ENCODE results near the gene METTL21A. TPM values are rescaled to one million over a fixed set of nuclear protein-coding genes. Genes with fewer than 3 reads are reported as not detected.
A peak's percentile ranks its signal among the peaks of the same experiment; 100 is the strongest.

Gene METTL21A
- total and polyA plus RNA-seq, 9 of the 15 experiments (the other 6 are each of a cell fraction or from before 2014, with no cell fraction given), result 9.1 to 46.5 (median 37.4) TPM

- TF ChIP-seq HBP1 (CRISPR knock-in tag; IDR thresholded peaks at IDR 0.05), result no peak
- no peak for TF ChIP-seq KHSRP (IDR thresholded peaks at IDR 0.05)
- 0 out of 2 replicates have a peak, but pooled peaks have one; percentile 18 for TF ChIP-seq DPF2 (IDR thresholded peaks at IDR 0.05)
- TF ChIP-seq, protein P1, sequence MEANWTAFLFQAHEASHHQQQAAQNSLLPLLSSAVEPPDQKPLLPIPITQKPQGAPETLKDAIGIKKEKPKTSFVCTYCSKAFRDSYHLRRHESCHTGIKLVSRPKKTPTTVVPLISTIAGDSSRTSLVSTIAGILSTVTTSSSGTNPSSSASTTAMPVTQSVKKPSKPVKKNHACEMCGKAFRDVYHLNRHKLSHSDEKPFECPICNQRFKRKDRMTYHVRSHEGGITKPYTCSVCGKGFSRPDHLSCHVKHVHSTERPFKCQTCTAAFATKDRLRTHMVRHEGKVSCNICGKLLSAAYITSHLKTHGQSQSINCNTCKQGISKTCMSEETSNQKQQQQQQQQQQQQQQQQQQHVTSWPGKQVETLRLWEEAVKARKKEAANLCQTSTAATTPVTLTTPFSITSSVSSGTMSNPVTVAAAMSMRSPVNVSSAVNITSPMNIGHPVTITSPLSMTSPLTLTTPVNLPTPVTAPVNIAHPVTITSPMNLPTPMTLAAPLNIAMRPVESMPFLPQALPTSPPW (CRISPR knock-in tag; IDR thresholded peaks at IDR 0.05), result peak; percentile 98
- TF ChIP-seq TFAM (CRISPR knock-in tag; conservative IDR thresholded peaks at IDR 0.05), result no peak
- TF ChIP-seq BRF1 (IDR thresholded peaks at IDR 0.05; ENCODE audit: borderline replicate concordance, extremely low read depth, insufficient read length), result no peak
- TF ChIP-seq POU5F1 (IDR thresholded peaks at IDR 0.05; ENCODE audit: borderline replicate concordance, low read depth, low read length, partially characterized antibody), result no peak
- peak; percentile 53 for TF ChIP-seq NCOR1 (IDR thresholded peaks at IDR 0.05)
- TF ChIP-seq RBFOX2 (IDR thresholded peaks at IDR 0.05; ENCODE audit: low read depth, low read length), result peak; percentile 90
- TF ChIP-seq, protein P2, sequence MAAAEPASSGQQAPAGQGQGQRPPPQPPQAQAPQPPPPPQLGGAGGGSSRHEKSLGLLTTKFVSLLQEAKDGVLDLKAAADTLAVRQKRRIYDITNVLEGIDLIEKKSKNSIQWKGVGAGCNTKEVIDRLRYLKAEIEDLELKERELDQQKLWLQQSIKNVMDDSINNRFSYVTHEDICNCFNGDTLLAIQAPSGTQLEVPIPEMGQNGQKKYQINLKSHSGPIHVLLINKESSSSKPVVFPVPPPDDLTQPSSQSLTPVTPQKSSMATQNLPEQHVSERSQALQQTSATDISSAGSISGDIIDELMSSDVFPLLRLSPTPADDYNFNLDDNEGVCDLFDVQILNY (CRISPR knock-in tag; IDR thresholded peaks at IDR 0.05), result no peak; the same call in 1 of the 2 replicates
- no peak for TF ChIP-seq ZNF407 (IDR thresholded peaks at IDR 0.05; ENCODE audit: low read depth)
- no peak for TF ChIP-seq NFIX (CRISPR knock-in tag; IDR thresholded peaks at IDR 0.05; ENCODE audit: low read depth)
- no peak for TF ChIP-seq SMARCB1 (IDR thresholded peaks at IDR 0.05; ENCODE audit: insufficient read length, low read depth)
- TF ChIP-seq, protein P3, sequence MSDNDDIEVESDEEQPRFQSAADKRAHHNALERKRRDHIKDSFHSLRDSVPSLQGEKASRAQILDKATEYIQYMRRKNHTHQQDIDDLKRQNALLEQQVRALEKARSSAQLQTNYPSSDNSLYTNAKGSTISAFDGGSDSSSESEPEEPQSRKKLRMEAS (CRISPR knock-in tag; IDR thresholded peaks at IDR 0.05), result peak; percentile 36
- no peak for TF ChIP-seq NFXL1 (CRISPR knock-in tag; IDR thresholded peaks at IDR 0.05)
Measured at GRCh38 chr2:207625014-207625907, at the start of gene METTL21A (continued).

Measured in K562 (cell line).